PC-9 (cell line): ENCODE results near the gene PPP4R1. TPM values are rescaled to one million over a fixed set of nuclear protein-coding genes. Genes with fewer than 3 reads are reported as not detected.

Source experiments
- BruUV-seq: library from RNA; stranded (reverse); fragments of 400-500 nt; replicated peaks from 2 replicates; lab custom pipeline; 2021; lab: Mats Ljungman, UMichigan
- CTCF ChIA-PET: fragments of 300-600 bp; sonication (Branson Sonifier 250); formaldehyde crosslinking; loops from one replicate; lab custom pipeline; 2022; ENCODE audit warnings: antibody characterized with exemption; lab: Charles Lee
- POLR2A ChIA-PET: fragments of 300-600 bp; sonication (Branson Sonifier 250); formaldehyde crosslinking; loops from one replicate; lab custom pipeline; 2022; ENCODE audit warnings: antibody characterized with exemption; ENCODE audit not compliant: unreplicated experiment; lab: Charles Lee
- DNase-seq, 2 experiments: peaks; one replicate each; pipeline versions ENCODE4 v3.0.0 to v3.0.0-alpha.2; 2015 to 2022; ENCODE audit warnings: mixed read lengths in 1 of 2
- H2AFZ ChIP-seq: fragments of 200-600 bp; sonication (generic); 2 replicates; pipeline ENCODE4 v1.8.1; 2017; ENCODE audit warnings: antibody characterized with exemption
- H3F3A ChIP-seq: fragments of 200-600 bp; sonication (generic); 2 replicates; pipeline ENCODE4 v1.8.1; 2017; ENCODE audit warnings: antibody characterized with exemption, mild to moderate bottlenecking, low read depth; ENCODE audit not compliant: insufficient read depth
- H3K27ac ChIP-seq: fragments of 200-600 bp; sonication (generic); 2 replicates; pipeline ENCODE4 v1.6.1; 2016; ENCODE audit warnings: mixed run types
- H3K27me3 ChIP-seq: fragments of 200-600 bp; sonication (generic); 2 replicates; pipeline ENCODE4 v1.6.1; 2016; ENCODE audit warnings: low read depth, mixed run types; ENCODE audit not compliant: insufficient read depth
- H3K36me3 ChIP-seq: fragments of 200-600 bp; sonication (generic); 2 replicates; pipeline ENCODE4 v1.6.1; 2016; ENCODE audit warnings: low read depth, mixed run types
- H3K4me1 ChIP-seq: fragments of 200-600 bp; sonication (generic); replicated peaks from 2 replicates; pipeline ENCODE4 v1.6.1; 2016; ENCODE audit warnings: mixed run types; ENCODE audit not compliant: insufficient read depth
- H3K4me2 ChIP-seq: fragments of 200-600 bp; sonication (generic); 2 replicates; pipeline ENCODE4 v1.6.1; 2017; ENCODE audit warnings: mixed run types
- H3K4me3 ChIP-seq: fragments of 200-600 bp; sonication (generic); 2 replicates; pipeline ENCODE4 v1.6.1; 2016; ENCODE audit warnings: mixed run types
- H3K79me2 ChIP-seq: fragments of 200-600 bp; sonication (generic); 2 replicates; pipeline ENCODE4 v1.6.1; 2017; ENCODE audit warnings: low read depth, mixed run types
- H3K9me2 ChIP-seq: fragments of 200-600 bp; sonication (generic); 2 replicates; pipeline ENCODE4 v1.8.1; 2017; ENCODE audit warnings: mild to moderate bottlenecking; ENCODE audit not compliant: insufficient read depth
- H3K9me3 ChIP-seq: fragments of 200-600 bp; sonication (generic); 2 replicates; pipeline ENCODE4 v1.8.1; 2016; ENCODE audit warnings: low read depth; ENCODE audit not compliant: insufficient read depth
- H4K20me1 ChIP-seq: fragments of 200-600 bp; sonication (generic); 2 replicates; pipeline ENCODE4 v1.8.1; 2017; ENCODE audit not compliant: insufficient read depth
- EZH2 ChIP-seq: fragments of 200-600 bp; sonication (generic); IDR thresholded peaks from 2 replicates; pipeline ENCODE4 v1.8.0; 2017; ENCODE audit warnings: antibody characterized with exemption, low read depth
- intact Hi-C: fragments of 100-400 bp; cut with micrococcal nuclease; formaldehyde crosslinking; loops from one replicate; pipeline ENCODE4 v1.10.0; 2022; ENCODE audit not compliant: unreplicated experiment
- total RNA-seq: library from RNA; stranded (reverse); gene quantifications from 2 replicates; pipeline ENCODE4 v1.2.3, GENCODE V29; 2021
- TF ChIP-seq, protein P1 (sequence below): fragments of 200-600 bp; sonication (generic); conservative IDR thresholded peaks from 2 replicates; pipeline ENCODE4 v1.6.1; 2017; ENCODE audit warnings: mixed run types, antibody characterized with exemption, mild to moderate bottlenecking, moderate library complexity

Gene PPP4R1
- total RNA-seq, 1 experiment from 2014 or later, result 167 TPM

DNA sequence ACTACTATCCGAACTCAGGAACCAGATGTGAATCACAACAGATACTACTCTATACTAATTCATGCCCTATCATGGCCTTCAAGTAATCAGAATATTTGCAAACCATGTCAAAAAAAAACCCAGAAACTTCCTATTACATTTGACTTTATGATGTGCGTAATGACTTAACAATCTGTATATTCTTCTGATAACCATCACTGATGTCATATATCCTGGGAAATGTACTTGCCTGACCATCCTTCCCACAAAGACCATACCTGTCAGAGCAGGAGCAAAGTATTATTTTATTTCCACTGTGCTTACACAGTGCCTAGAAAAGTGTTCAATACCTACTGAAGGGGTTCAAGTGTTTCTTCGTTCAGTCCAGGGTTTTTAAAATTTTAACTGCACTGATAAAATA lies 27.5 kb downstream of the PPP4R1 start:
- H3K79me2 ChIP-seq, result peaks cover 60% of the 10 kb centered on the region
- ChIA-PET CTCF (no interaction called here), POLR2A (no interaction called here)
- H3K27ac ChIP-seq, result 0 out of 2 replicates have a peak overlapping the region, but pooled peaks have one; percentile 5
- no peaks in the 10 kb centered on the region for H3K9me3 ChIP-seq
- BruUV-seq, result no TSS peak
- H3K27me3 ChIP-seq, result no peaks in the 10 kb centered on the region
- TF ChIP-seq, protein P1, sequence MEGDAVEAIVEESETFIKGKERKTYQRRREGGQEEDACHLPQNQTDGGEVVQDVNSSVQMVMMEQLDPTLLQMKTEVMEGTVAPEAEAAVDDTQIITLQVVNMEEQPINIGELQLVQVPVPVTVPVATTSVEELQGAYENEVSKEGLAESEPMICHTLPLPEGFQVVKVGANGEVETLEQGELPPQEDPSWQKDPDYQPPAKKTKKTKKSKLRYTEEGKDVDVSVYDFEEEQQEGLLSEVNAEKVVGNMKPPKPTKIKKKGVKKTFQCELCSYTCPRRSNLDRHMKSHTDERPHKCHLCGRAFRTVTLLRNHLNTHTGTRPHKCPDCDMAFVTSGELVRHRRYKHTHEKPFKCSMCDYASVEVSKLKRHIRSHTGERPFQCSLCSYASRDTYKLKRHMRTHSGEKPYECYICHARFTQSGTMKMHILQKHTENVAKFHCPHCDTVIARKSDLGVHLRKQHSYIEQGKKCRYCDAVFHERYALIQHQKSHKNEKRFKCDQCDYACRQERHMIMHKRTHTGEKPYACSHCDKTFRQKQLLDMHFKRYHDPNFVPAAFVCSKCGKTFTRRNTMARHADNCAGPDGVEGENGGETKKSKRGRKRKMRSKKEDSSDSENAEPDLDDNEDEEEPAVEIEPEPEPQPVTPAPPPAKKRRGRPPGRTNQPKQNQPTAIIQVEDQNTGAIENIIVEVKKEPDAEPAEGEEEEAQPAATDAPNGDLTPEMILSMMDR, result no peak
- no peak for TF ChIP-seq EZH2
- H3F3A ChIP-seq, result peaks cover 52% of the 10 kb centered on the region
- DNase-seq, result no peak
- no peaks in the 10 kb centered on the region; the same call in 1 of the 2 replicates for H3K9me2 ChIP-seq
- no peak overlapping the region for H2AFZ ChIP-seq
- H3K36me3 ChIP-seq, result peaks cover 60% of the 10 kb centered on the region
- intact Hi-C loops, result no loop called here
- H3K4me2 ChIP-seq, result no peak overlapping the region
- H3K4me3 ChIP-seq, result no peak overlapping the region
- H3K4me1 ChIP-seq, result no peaks in the 10 kb centered on the region
- H4K20me1 ChIP-seq, result peaks cover 12% of the 10 kb centered on the region

- no peak for TF ChIP-seq EZH2
- TF ChIP-seq, protein P1, result no peak
- no peaks in the 10 kb centered on the region for H3K9me3 ChIP-seq
- intact Hi-C loops, result no loop called here
- H3K79me2 ChIP-seq, result peaks cover 35% of the 10 kb centered on the region
- CTCF ChIA-PET, result interaction anchor here (0.7 kb wide), 1 partner anchor 37 kb away, joined by 4 read pairs; no protein-coding TSS in a partner anchor
- POLR2A ChIA-PET, result no interaction called here
- H2AFZ ChIP-seq, result no peak overlapping the region
- no peak overlapping the region for H3K4me3 ChIP-seq
- H3K4me1 ChIP-seq, result no peaks in the 10 kb centered on the region
- H3K9me2 ChIP-seq, result no peaks in the 10 kb centered on the region; the same call in 1 of the 2 replicates
- peaks cover 5% of the 10 kb centered on the region for H4K20me1 ChIP-seq
- H3F3A ChIP-seq, result peaks cover 53% of the 10 kb centered on the region
- no TSS peak for BruUV-seq
- peaks cover 50% of the 10 kb centered on the region for H3K36me3 ChIP-seq
- no peaks in the 10 kb centered on the region for H3K27me3 ChIP-seq
- no peak overlapping the region for H3K27ac ChIP-seq
- no peak for DNase-seq
- no peak overlapping the region for H3K4me2 ChIP-seq
Measured at GRCh38 chr18:9581667-9582066, 32.7 kb downstream of the PPP4R1 start.

DNA sequence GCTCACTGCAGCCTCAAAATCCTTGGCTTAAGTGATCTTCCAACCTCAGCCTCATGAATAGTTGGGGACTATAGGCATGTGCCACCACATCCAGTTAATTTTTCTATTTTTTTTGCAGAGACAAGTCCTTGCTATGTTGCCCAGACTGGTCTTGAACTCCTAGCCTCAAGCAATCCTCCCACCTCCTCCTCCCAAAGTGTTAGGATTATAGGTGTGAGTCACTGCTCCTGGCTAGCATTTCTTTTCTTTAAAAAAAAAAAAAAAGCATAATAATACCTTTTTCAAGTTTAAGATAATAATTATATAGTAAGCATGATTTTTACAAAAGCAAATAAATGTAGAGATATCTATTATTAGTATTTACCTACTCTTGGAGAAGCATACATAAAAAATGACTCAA lies 36.1 kb downstream of the PPP4R1 start:
- CTCF ChIA-PET, result interaction anchor here (0.6 kb wide), 1 partner anchor 545 kb away, joined by 5 read pairs; no protein-coding TSS in a partner anchor
- Histone ChIP-seq H3K4me2 (no peak overlapping the region), H3F3A (peaks cover 65% of the 10 kb centered on the region), H3K27ac (0 out of 2 replicates have a peak overlapping the region, but pooled peaks have one; percentile 23), H3K9me2 (no peaks in the 10 kb centered on the region; the same call in 1 of the 2 replicates), H3K36me3 (peaks cover 58% of the 10 kb centered on the region), H4K20me1 (peaks cover 6% of the 10 kb centered on the region; the same call in 1 of the 2 replicates), H2AFZ (no peak overlapping the region), H3K4me1 (peaks cover 6% of the 10 kb centered on the region), H3K79me2 (peaks cover 38% of the 10 kb centered on the region), H3K27me3 (no peaks in the 10 kb centered on the region), H3K9me3 (no peaks in the 10 kb centered on the region), H3K4me3 (no peak overlapping the region)
- no peak for DNase-seq
- no TSS peak for BruUV-seq
- TF ChIP-seq EZH2, result no peak
- TF ChIP-seq, protein P1, result no peak
- intact Hi-C loops, result loop anchor here (5.0 to 10.0 kb wide), 3 partner anchors 34 to 946 kb away; partner anchors contain the start of genes NAPG and PPP4R1
- POLR2A ChIA-PET, result no interaction called here
